GM18870 (cell line): Measurements from ENCODE around the gene SCGN.
A peak's percentile ranks its signal among the peaks of the same experiment; 100 is the strongest.
"Not testable (repeated sequence)": the region's sequence is repeated elsewhere in the genome, so short reads cannot be mapped to it uniquely, and the experiment has no call there.

Experiments used
- ATAC-seq: cut with Tn5 transposase; IDR thresholded peaks from one replicate; pipeline ENCODE4 v1.9.1; 2021; ENCODE audit warnings: moderate library complexity; ENCODE audit not compliant: unreplicated experiment

The SCGN gene

GRCh38 chr6:25717866-25718740 lies 66.1 kb downstream of the SCGN start:
- ATAC-seq, result no peak

- ATAC-seq, result no peak
These were observed 74.3 kb downstream of the SCGN start for GRCh38 chr6:25726122-25726911.

GRCh38 chr6:25727028-25727427 lies 75.0 kb downstream of the SCGN start:
- no peak for ATAC-seq

- no peak for ATAC-seq
These were observed 78.9 kb downstream of the SCGN start for GRCh38 chr6:25730907-25731306.

- ATAC-seq, result no peak
These were observed 79.7 kb downstream of the SCGN start for GRCh38 chr6:25731721-25732120.

- no peak for ATAC-seq
These were observed 80.6 kb downstream of the SCGN start for GRCh38 chr6:25732468-25733198.

GRCh38 chr6:25735261-25735660 lies 83.2 kb downstream of the SCGN start:
- no peak for ATAC-seq

- ATAC-seq, result peak; percentile 50
These were observed 91.9 kb downstream of the SCGN start for GRCh38 chr6:25743868-25744267.

GRCh38 chr6:25745836-25746235 lies 93.8 kb downstream of the SCGN start:
- no peak for ATAC-seq

GRCh38 chr6:25746968-25747367 lies 95.0 kb downstream of the SCGN start:
- no peak for ATAC-seq

GRCh38 chr6:25747477-25747876 lies 95.5 kb downstream of the SCGN start:
- ATAC-seq, result no peak

GRCh38 chr6:25748049-25748448 lies 96.0 kb downstream of the SCGN start:
- ATAC-seq, result no peak

GRCh38 chr6:25748601-25749517 lies 96.8 kb downstream of the SCGN start:
- ATAC-seq, result not testable (repeated sequence)

- ATAC-seq, result no peak
These were observed 97.8 kb downstream of the SCGN start for GRCh38 chr6:25749837-25750236.

GRCh38 chr6:25750906-25751305 lies 98.9 kb downstream of the SCGN start:
- ATAC-seq, result no peak
